SK-N-SH treated with all-trans-retinoic acid at 6 μM for 48 hours (cell line): ENCODE measurements around the gene SDK2.

Source experiments
- ATAC-seq: fragments of 200-7000 bp; cut with Tn5 transposase; 3 replicates; pipeline ENCODE4 v1.9.1; 2020; ENCODE audit warnings: mild to moderate bottlenecking, moderate library complexity
- ARNTL ChIP-seq: fragments of 450-650 bp; formaldehyde crosslinking; IDR thresholded peaks from 2 replicates; pipeline ENCODE4 v1.5.0; 2020; ENCODE audit warnings: low read depth, mild to moderate bottlenecking, moderate library complexity, borderline replicate concordance
- BACH2 ChIP-seq: fragments of 250-450 bp; sonication (Bioruptor Pico); IDR thresholded peaks from 2 replicates; pipeline ENCODE4 v1.9.0; 2021; ENCODE audit warnings: mild to moderate bottlenecking, borderline replicate concordance
- CREB5 ChIP-seq: fragments of 250-450 bp; sonication (Bioruptor Pico); IDR thresholded peaks from 2 replicates; pipeline ENCODE4 v1.5.1; 2020; ENCODE audit warnings: low read depth, mild to moderate bottlenecking, moderate library complexity
- CSDC2 ChIP-seq: fragments of 250-450 bp; sonication (Bioruptor Pico); IDR thresholded peaks from 2 replicates; pipeline ENCODE4 v1.5.0; 2020; ENCODE audit warnings: mild to moderate bottlenecking, moderate library complexity
- CSRNP3 ChIP-seq: fragments of 250-450 bp; sonication (Bioruptor Pico); IDR thresholded peaks from 2 replicates; pipeline ENCODE4 v1.5.1; 2021; ENCODE audit warnings: mild to moderate bottlenecking, moderate library complexity
- ESRRG ChIP-seq: fragments of 250-450 bp; sonication (Bioruptor Pico); IDR thresholded peaks from 2 replicates; pipeline ENCODE4 v1.6.1; 2021; ENCODE audit warnings: mild to moderate bottlenecking
- GLIS3 ChIP-seq: fragments of 250-450 bp; sonication (Bioruptor Pico); IDR thresholded peaks from 2 replicates; pipeline ENCODE4 v1.5.0; 2020; ENCODE audit warnings: mild to moderate bottlenecking, moderate library complexity
- ISL1 ChIP-seq: fragments of 250-450 bp; sonication (Bioruptor Pico); IDR thresholded peaks from 2 replicates; pipeline ENCODE4 v2.1.2; 2022; ENCODE audit warnings: mild to moderate bottlenecking, moderate library complexity
- OSR1 ChIP-seq: fragments of 250-450 bp; sonication (Bioruptor Pico); IDR thresholded peaks from 2 replicates; pipeline ENCODE4 v1.8.0; 2022; ENCODE audit warnings: moderate library complexity, mild to moderate bottlenecking, inconsistent platforms
- PATZ1 ChIP-seq: fragments of 250-450 bp; sonication (Bioruptor Pico); IDR thresholded peaks from 2 replicates; pipeline ENCODE4 v1.8.0; 2020; ENCODE audit warnings: mild to moderate bottlenecking, moderate library complexity, borderline replicate concordance
- POU6F1 ChIP-seq: fragments of 250-450 bp; sonication (Bioruptor Pico); IDR thresholded peaks from 2 replicates; pipeline ENCODE4 v1.8.0; 2021; ENCODE audit warnings: low read depth, mild to moderate bottlenecking, moderate library complexity, borderline replicate concordance
- PPARA ChIP-seq: fragments of 250-450 bp; sonication (Bioruptor Pico); IDR thresholded peaks from 2 replicates; pipeline ENCODE4 v1.5.0; 2020; ENCODE audit warnings: mild to moderate bottlenecking, borderline replicate concordance
- RARB ChIP-seq: fragments of 250-450 bp; sonication (Bioruptor Pico); IDR thresholded peaks from 2 replicates; pipeline ENCODE4 v1.8.0; 2021; ENCODE audit warnings: mild to moderate bottlenecking, moderate library complexity
- SNAI2 ChIP-seq: fragments of 250-450 bp; sonication (Bioruptor Pico); IDR thresholded peaks from 2 replicates; pipeline ENCODE4 v1.5.0; 2020; ENCODE audit warnings: mild to moderate bottlenecking, moderate library complexity
- TCF4 ChIP-seq: fragments of 250-450 bp; sonication (Bioruptor Pico); IDR thresholded peaks from 2 replicates; pipeline ENCODE4 v1.8.0; 2021; ENCODE audit warnings: mild to moderate bottlenecking, moderate library complexity, borderline replicate concordance
- TOX ChIP-seq: fragments of 250-450 bp; sonication (Bioruptor Pico); IDR thresholded peaks from 2 replicates; pipeline ENCODE4 v1.8.0; 2021; ENCODE audit warnings: mild to moderate bottlenecking, moderate library complexity, borderline replicate concordance
- TSHZ2 ChIP-seq: fragments of 250-450 bp; sonication (Bioruptor Pico); IDR thresholded peaks from 2 replicates; pipeline ENCODE4 v1.5.0; 2020; ENCODE audit warnings: mild to moderate bottlenecking, moderate library complexity
- ZFP3 ChIP-seq: fragments of 250-450 bp; sonication (Bioruptor Pico); IDR thresholded peaks from 2 replicates; pipeline ENCODE4 v1.5.0; 2020; ENCODE audit warnings: mild to moderate bottlenecking, moderate library complexity
- ZNF70 ChIP-seq: fragments of 450-650 bp; formaldehyde crosslinking; IDR thresholded peaks from 2 replicates; pipeline ENCODE4 v1.5.0; 2020; ENCODE audit warnings: mild to moderate bottlenecking, moderate library complexity
- ZNF8 ChIP-seq: fragments of 450-650 bp; formaldehyde crosslinking; IDR thresholded peaks from 2 replicates; pipeline ENCODE4 v1.5.0; 2020; ENCODE audit warnings: mild to moderate bottlenecking, moderate library complexity

Gene SDK2

GRCh38 chr17:73350864-73351263, 293.4 kb downstream of the SDK2 start:
- TF ChIP-seq TOX (CRISPR knock-in tag), result no peak
- TF ChIP-seq ZFP3 (CRISPR knock-in tag), result no peak
- no peak for TF ChIP-seq PPARA
- no peak for TF ChIP-seq PATZ1
- no peak for TF ChIP-seq GLIS3 (CRISPR knock-in tag)
- TF ChIP-seq CREB5, result no peak
- no peak for TF ChIP-seq ZNF8 (CRISPR knock-in tag)
- TF ChIP-seq TCF4 (CRISPR knock-in tag), result no peak
- no peak for TF ChIP-seq SNAI2 (CRISPR knock-in tag)
- no peak for TF ChIP-seq POU6F1
- no peak for TF ChIP-seq OSR1 (CRISPR knock-in tag)
- no peak for TF ChIP-seq ISL1 (CRISPR knock-in tag)
- no peak for TF ChIP-seq CSDC2 (CRISPR knock-in tag)
- no peak for TF ChIP-seq RARB (CRISPR knock-in tag)
- TF ChIP-seq ZNF70 (CRISPR knock-in tag), result no peak
- ATAC-seq, result no peak

GRCh38 chr17:73349647-73350046, 294.6 kb downstream of the SDK2 start:
- TF ChIP-seq CSDC2 (CRISPR knock-in tag) (no peak), BACH2 (CRISPR knock-in tag) (no peak), ESRRG (CRISPR knock-in tag) (no peak), TSHZ2 (no peak), ISL1 (CRISPR knock-in tag) (no peak), ARNTL (no peak), POU6F1 (no peak), ZNF8 (CRISPR knock-in tag) (no peak), CSRNP3 (CRISPR knock-in tag) (no peak)
- ATAC-seq, result no peak

- peak; percentile 24 for ATAC-seq
- TF ChIP-seq CREB5 (no peak), ZNF8 (CRISPR knock-in tag) (no peak), PATZ1 (no peak), RARB (CRISPR knock-in tag) (no peak), SNAI2 (CRISPR knock-in tag) (no peak), ZFP3 (CRISPR knock-in tag) (no peak), ISL1 (CRISPR knock-in tag) (no peak), TOX (CRISPR knock-in tag) (no peak), CSRNP3 (CRISPR knock-in tag) (no peak), ZNF70 (CRISPR knock-in tag) (no peak), TCF4 (CRISPR knock-in tag) (no peak)
Observed at GRCh38 chr17:73349138-73349537, 295.1 kb downstream of the SDK2 start.
